ENCODE results near the gene ASTN1.

DNA sequence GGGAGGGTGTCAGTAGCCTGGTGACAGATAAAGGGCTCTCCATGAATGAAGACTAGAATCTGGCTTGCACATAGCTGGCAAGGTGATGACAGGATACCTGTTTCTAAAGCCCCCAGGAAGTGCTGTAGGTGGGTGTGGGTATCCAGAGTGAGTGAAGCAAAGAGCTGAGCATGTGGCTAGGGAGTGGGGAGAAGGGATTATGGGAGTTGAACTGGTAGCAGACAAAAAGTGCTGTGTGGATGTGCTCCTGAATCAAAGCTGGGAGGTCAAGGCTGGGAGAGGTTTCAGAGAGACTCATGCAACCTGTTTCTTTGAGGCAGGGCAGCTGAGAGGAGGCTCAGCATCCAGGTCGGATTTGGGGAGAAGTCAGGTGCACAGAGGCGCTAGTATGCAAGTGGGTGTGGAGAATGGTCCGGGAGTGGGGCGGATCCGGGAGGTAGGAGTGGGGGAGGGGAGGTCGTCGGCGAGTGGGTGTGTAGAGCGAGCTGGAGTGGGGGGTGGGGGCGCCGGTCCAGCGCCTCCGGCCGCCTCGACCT, 600 bp downstream of the ASTN1 start:
- TF ChIP-seq CTCF (conservative IDR thresholded peaks at IDR 0.05; ENCODE audit: low read depth, low read length) = no peak
- TF ChIP-seq EZH2 (IDR thresholded peaks at IDR 0.05; ENCODE audit: low read length, unreplicated experiment) = no peak
